COR-L47 (cell line): ENCODE measurements around the gene S100G.

ENCODE experiments used
- DNase-seq: peaks from one replicate; lab custom pipeline; 2025; lab: John Stamatoyannopoulos, UW

S100G gene

GRCh38 chrX:16651391-16652024, 1.6 kb downstream of the S100G start:
- DNase-seq: no peak

GRCh38 chrX:16653424-16653823, 3.5 kb downstream of the S100G start:
- DNase-seq: no peak

GRCh38 chrX:16654093-16654492, 4.1 kb downstream of the S100G start:
- DNase-seq: no peak

GRCh38 chrX:16658284-16658683, 8.3 kb downstream of the S100G start:
- no peak for DNase-seq

- no peak for DNase-seq
Observed at GRCh38 chrX:16659321-16659720, 9.4 kb downstream of the S100G start.

GRCh38 chrX:16661495-16661894, 11.5 kb downstream of the S100G start:
- DNase-seq: no peak

GRCh38 chrX:16662402-16662801, 12.4 kb downstream of the S100G start:
- DNase-seq: no peak

- no peak for DNase-seq
Observed at GRCh38 chrX:16664074-16664473, 14.1 kb downstream of the S100G start.

- DNase-seq: no peak
Observed at GRCh38 chrX:16664626-16665025, 14.7 kb downstream of the S100G start.

GRCh38 chrX:16665089-16665488, 15.1 kb downstream of the S100G start:
- DNase-seq: no peak

- DNase-seq: no peak
Observed at GRCh38 chrX:16666541-16666940, 16.6 kb downstream of the S100G start.

- no peak for DNase-seq
Observed at GRCh38 chrX:16671005-16671404, 21.0 kb downstream of the S100G start.

- no peak for DNase-seq
Observed at GRCh38 chrX:16678689-16679088, 28.7 kb downstream of the S100G start.

- DNase-seq: no peak
Observed at GRCh38 chrX:16683007-16683664, 33.2 kb downstream of the S100G start.

GRCh38 chrX:16687514-16687913, 37.6 kb downstream of the S100G start:
- DNase-seq: no peak

- no peak for DNase-seq
Observed at GRCh38 chrX:16695079-16695676, 45.2 kb downstream of the S100G start.

GRCh38 chrX:16696956-16697355, 47.0 kb downstream of the S100G start:
- DNase-seq: no peak

- no peak for DNase-seq
Observed at GRCh38 chrX:16699389-16699788, 49.4 kb downstream of the S100G start.

GRCh38 chrX:16700734-16701133, 50.8 kb downstream of the S100G start:
- no peak for DNase-seq

- no peak for DNase-seq
Observed at GRCh38 chrX:16702700-16703599, 53.0 kb downstream of the S100G start.
